Measurements from ENCODE around the gene CAMSAP1.

GRCh38 chr9:135765416-135765815 lies 141.9 kb downstream of the CAMSAP1 start:
- TF ChIP-seq, protein P1, sequence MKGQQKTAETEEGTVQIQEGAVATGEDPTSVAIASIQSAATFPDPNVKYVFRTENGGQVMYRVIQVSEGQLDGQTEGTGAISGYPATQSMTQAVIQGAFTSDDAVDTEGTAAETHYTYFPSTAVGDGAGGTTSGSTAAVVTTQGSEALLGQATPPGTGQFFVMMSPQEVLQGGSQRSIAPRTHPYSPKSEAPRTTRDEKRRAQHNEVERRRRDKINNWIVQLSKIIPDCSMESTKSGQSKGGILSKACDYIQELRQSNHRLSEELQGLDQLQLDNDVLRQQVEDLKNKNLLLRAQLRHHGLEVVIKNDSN (IDR thresholded peaks at IDR 0.05), result no peak
- TF ChIP-seq TAF1 (IDR thresholded peaks at IDR 0.05; ENCODE audit: low read depth) (no peak), EGR1 (IDR thresholded peaks at IDR 0.05) (no peak)
